ENCODE measurements around the gene TUBB1.

Gene TUBB1

DNA sequence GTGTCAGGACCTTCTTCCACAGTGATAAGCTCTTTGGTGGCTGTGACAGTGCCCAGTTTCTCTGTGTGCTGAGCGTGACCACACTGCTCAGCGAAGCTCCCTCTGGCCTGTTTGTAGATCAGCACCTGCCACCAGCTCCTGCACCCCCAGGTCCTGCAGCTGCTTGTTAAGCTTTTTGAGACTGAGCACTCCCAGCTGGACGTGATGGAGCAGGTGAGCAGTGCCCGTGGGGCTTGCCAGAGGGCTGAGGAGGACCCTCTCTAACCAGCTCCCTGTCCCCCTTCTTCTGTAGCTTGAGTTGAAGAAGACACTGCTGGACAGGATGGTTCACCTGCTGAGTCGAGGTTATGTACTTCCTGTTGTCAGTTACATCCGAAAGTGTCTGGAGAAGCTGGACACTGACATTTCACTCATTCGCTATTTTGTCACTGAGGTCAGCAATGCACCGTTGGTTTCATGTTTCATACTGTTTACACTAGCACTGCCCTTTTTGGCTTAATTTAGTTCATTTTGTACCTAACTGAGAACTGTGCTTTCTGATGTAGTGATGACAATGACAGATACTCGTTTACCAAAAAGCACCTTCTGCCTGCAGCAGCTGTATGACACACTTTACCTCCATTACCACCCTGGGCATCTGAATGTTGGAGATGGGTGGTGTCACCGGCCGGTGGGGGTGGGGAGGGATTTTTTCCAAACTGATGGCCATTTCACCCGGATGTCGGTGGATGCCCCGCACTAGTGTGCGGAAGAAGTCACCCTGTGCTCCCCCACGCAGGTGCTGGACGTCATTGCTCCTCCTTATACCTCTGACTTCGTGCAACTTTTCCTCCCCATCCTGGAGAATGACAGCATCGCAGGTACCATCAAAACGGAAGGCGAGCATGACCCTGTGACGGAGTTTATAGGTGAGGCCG, 25.6 kb upstream of the TUBB1 start:
- H3K4me3 ChIP-seq (ENCODE audit: low read depth, low read length): no peak overlapping the region
- H3K27ac ChIP-seq: peak overlapping the region; percentile 43
- H3K9me3 ChIP-seq (ENCODE audit: control insufficient read depth, low read length): no peaks in the 10 kb centered on the region
- TF ChIP-seq CTCF (IDR thresholded peaks at IDR 0.05): no peak
- H3K4me1 ChIP-seq: peaks cover 8% of the 10 kb centered on the region
- no peaks in the 10 kb centered on the region for H3K79me2 ChIP-seq
- H3K9ac ChIP-seq: no peak overlapping the region
- H2AFZ ChIP-seq: no peak overlapping the region
- H3K27me3 ChIP-seq (ENCODE audit: control insufficient read depth, insufficient read depth, low read length): no peaks in the 10 kb centered on the region
- H3K4me2 ChIP-seq (ENCODE audit: low read length): no peak overlapping the region
- H3K36me3 ChIP-seq (ENCODE audit: control insufficient read depth, insufficient read depth, low read length): no peaks in the 10 kb centered on the region

GRCh38 chr20:58994390-58995159, 24.7 kb upstream of the TUBB1 start:
- H3K9me3 ChIP-seq (ENCODE audit: control insufficient read depth, low read length): no peaks in the 10 kb centered on the region
- no peak overlapping the region for H3K9ac ChIP-seq
- H3K27ac ChIP-seq: no peak overlapping the region
- no peak for TF ChIP-seq CTCF (IDR thresholded peaks at IDR 0.05)
- no peak overlapping the region for H3K4me3 ChIP-seq (ENCODE audit: low read depth, low read length)
- H3K4me1 ChIP-seq: peaks cover 8% of the 10 kb centered on the region
- H2AFZ ChIP-seq: no peak overlapping the region
- no peaks in the 10 kb centered on the region for H3K27me3 ChIP-seq (ENCODE audit: control insufficient read depth, insufficient read depth, low read length)
- H3K79me2 ChIP-seq: no peaks in the 10 kb centered on the region
- H3K4me2 ChIP-seq (ENCODE audit: low read length): no peak overlapping the region
- no peaks in the 10 kb centered on the region for H3K36me3 ChIP-seq (ENCODE audit: control insufficient read depth, insufficient read depth, low read length)

- H3K36me3 ChIP-seq (ENCODE audit: control insufficient read depth, insufficient read depth, low read length): no peaks in the 10 kb centered on the region
- no peak overlapping the region for H3K27ac ChIP-seq
- TF ChIP-seq CTCF (IDR thresholded peaks at IDR 0.05): no peak
Observed at GRCh38 chr20:58995461-58996225, 23.6 kb upstream of the TUBB1 start.

GRCh38 chr20:58996226-58996611, 23.0 kb upstream of the TUBB1 start:
- Histone ChIP-seq H3K4me1 (peaks cover 8% of the 10 kb centered on the region), H3K79me2 (no peaks in the 10 kb centered on the region), H2AFZ (no peak overlapping the region), H3K27me3 (ENCODE audit: control insufficient read depth, insufficient read depth, low read length) (no peaks in the 10 kb centered on the region), H3K9ac (no peak overlapping the region), H3K36me3 (ENCODE audit: control insufficient read depth, insufficient read depth, low read length) (no peaks in the 10 kb centered on the region), H3K4me3 (ENCODE audit: low read depth, low read length) (no peak overlapping the region), H3K9me3 (ENCODE audit: control insufficient read depth, low read length) (no peaks in the 10 kb centered on the region), H3K4me2 (ENCODE audit: low read length) (no peak overlapping the region), H3K27ac (no peak overlapping the region)
- no peak for TF ChIP-seq CTCF (IDR thresholded peaks at IDR 0.05)

More at GRCh38 chr20:58995461-58996225, 23.6 kb upstream of the TUBB1 start:
- H3K4me1 ChIP-seq: peaks cover 8% of the 10 kb centered on the region
- H3K4me2 ChIP-seq (ENCODE audit: low read length): no peak overlapping the region
- no peaks in the 10 kb centered on the region for H3K79me2 ChIP-seq
- no peaks in the 10 kb centered on the region for H3K9me3 ChIP-seq (ENCODE audit: control insufficient read depth, low read length)
- no peak overlapping the region for H2AFZ ChIP-seq
- no peak overlapping the region for H3K4me3 ChIP-seq (ENCODE audit: low read depth, low read length)
- H3K9ac ChIP-seq: no peak overlapping the region
- no peaks in the 10 kb centered on the region for H3K27me3 ChIP-seq (ENCODE audit: control insufficient read depth, insufficient read depth, low read length)
